Common myeloid progenitor, CD34-positive (primary cell): ENCODE results near the gene GNAZ.

Source experiments
- CTCF ChIA-PET: fragments of 350-600 bp; sonication (Branson Sonifier 250); formaldehyde crosslinking; loops from one replicate; lab custom pipeline; 2021; ENCODE audit warnings: antibody characterized with exemption; lab: Charles Lee
- POLR2A ChIA-PET: fragments of 350-600 bp; sonication (Branson Sonifier 250); formaldehyde crosslinking; loops from one replicate; lab custom pipeline; 2021; ENCODE audit warnings: antibody characterized with exemption; lab: Charles Lee
- DNase-seq, 3 donors: peaks; one replicate each; pipeline versions ENCODE4 v3.0.0 to v3.0.0-alpha.2; 2013
- H3K27ac ChIP-seq, 2 experiments: 1 replicate in 1 of 2; 2 replicates in 1 of 2; pipeline ENCODE4 v1.7.0; 2013; ENCODE audit warnings: inconsistent platforms in 2 of 2, low read length in 2 of 2, mild to moderate bottlenecking in 2 of 2, low read depth in 1 of 2, moderate library complexity in 1 of 2; ENCODE audit not compliant: severe bottlenecking in 2 of 2, insufficient read depth in 1 of 2, poor library complexity in 1 of 2
- H3K27me3 ChIP-seq, 5 experiments: replicated peaks in 2 of 5; 1 replicate in 3 of 5; 2 replicates in 2 of 5; pipeline versions ENCODE4 v1.6.1 to v1.7.0; 2013; ENCODE audit warnings: low read length in 4 of 5, mild to moderate bottlenecking in 2 of 5, moderate library complexity in 2 of 5, inconsistent platforms in 1 of 5; ENCODE audit not compliant: insufficient read depth in 5 of 5, control insufficient read depth in 4 of 5
- H3K36me3 ChIP-seq, 4 experiments: 1 replicate in 2 of 4; 2 replicates in 2 of 4; pipeline versions ENCODE4 v1.6.1 to v1.7.0; 2013; ENCODE audit warnings: low read length in 3 of 4, control low read depth in 1 of 4, mild to moderate bottlenecking in 1 of 4; ENCODE audit not compliant: control insufficient read depth in 4 of 4, insufficient read depth in 4 of 4
- H3K4me1 ChIP-seq, 4 experiments: 1 replicate in 3 of 4; 2 replicates in 1 of 4; pipeline versions ENCODE4 v1.6.1 to v1.7.1; 2013; ENCODE audit warnings: low read length in 3 of 4, mild to moderate bottlenecking in 3 of 4, control low read depth in 1 of 4, inconsistent platforms in 1 of 4, moderate library complexity in 1 of 4; ENCODE audit not compliant: control insufficient read depth in 4 of 4, insufficient read depth in 4 of 4; ENCODE audit errors: control extremely low read depth in 1 of 4
- H3K4me3 ChIP-seq, 7 experiments: 1 replicate in 4 of 7; 2 replicates in 3 of 7; pipeline versions ENCODE4 v1.5.1 to v1.7.0; 2013; ENCODE audit warnings: mild to moderate bottlenecking in 7 of 7, low read length in 6 of 7, moderate library complexity in 6 of 7, inconsistent platforms in 2 of 7, low read depth in 2 of 7, control low read depth in 1 of 7; ENCODE audit not compliant: insufficient read depth in 4 of 7, control insufficient read depth in 1 of 7; ENCODE audit errors: extremely low read depth in 1 of 7
- H3K9me3 ChIP-seq, 5 experiments: 1 replicate in 4 of 5; 2 replicates in 1 of 5; pipeline versions ENCODE4 v1.6.1 to v1.7.1; 2013; ENCODE audit warnings: low read length in 4 of 5, mild to moderate bottlenecking in 2 of 5, inconsistent platforms in 1 of 5, low read depth in 1 of 5, moderate library complexity in 1 of 5; ENCODE audit not compliant: control insufficient read depth in 4 of 5, insufficient read depth in 2 of 5; ENCODE audit errors: control extremely low read depth in 1 of 5
- WGBS: methylation state at CpG from one replicate; pipeline ENCODE4 v1.1.5; 2013; ENCODE audit not compliant: insufficient coverage; 5-methylcytosine and 5-hydroxymethylcytosine counted together

GNAZ gene

DNA sequence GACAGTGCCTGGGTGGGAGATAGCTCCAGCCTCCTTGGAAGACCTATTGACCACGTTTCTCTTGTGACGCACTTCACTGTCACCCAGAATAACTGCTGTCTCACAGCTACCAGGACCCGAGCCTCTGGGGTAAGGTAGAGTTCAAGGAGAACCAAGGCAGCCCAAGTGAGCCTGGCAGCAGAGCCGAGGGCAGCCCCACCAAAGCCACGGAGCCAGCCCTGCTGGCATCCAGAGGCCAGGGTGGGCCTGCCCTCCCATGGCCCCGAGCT lies 38.7 kb downstream of the GNAZ start:
- no peak for DNase-seq
- Histone ChIP-seq H3K36me3 (no peaks in the 10 kb centered on the region), H3K9me3 (no peaks in the 10 kb centered on the region), H3K4me1 (peaks cover 0 to 4% (median 1%) of the 10 kb centered on the region in 4 experiments), H3K27me3 (peaks cover 0 to 2% (median 0%) of the 10 kb centered on the region in 5 experiments), H3K27ac (no peak overlapping the region), H3K4me3 (no peak overlapping the region)
- ChIA-PET POLR2A (no interaction called here), CTCF (interaction anchor here (0.8 to 1.4 kb wide), 2 partner anchors 11 to 19 kb away, joined by 3 to 6 read pairs; no protein-coding TSS in a partner anchor)
- 98% methylated on average over 6 of the region's 6 CpGs for WGBS

DNA sequence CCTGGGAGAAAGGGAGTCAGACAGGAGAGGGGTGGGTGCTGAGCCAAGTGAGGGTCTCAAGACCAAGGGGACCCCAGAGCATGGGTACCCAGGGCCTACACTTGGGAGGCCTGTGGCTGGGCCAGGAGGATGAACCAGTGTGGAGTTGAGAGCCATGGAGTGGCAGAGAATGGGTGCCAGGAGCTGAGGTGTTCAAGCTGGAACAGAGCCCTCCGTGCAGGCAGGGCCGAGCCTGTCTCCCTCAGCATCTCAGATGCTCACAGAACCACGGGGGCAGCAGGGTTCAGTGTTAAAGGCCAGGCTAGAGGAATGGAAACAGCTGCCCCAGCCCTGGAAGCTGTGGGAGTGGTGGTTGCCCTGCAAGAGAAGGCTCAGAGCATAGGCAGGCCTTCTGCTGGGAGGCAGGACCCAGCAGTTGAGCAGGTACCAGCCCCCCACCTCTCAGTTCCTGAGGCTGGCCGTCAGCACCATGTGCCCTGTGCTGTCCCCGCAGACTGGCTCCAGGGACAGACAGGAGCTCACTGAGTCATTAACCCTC lies 39.2 kb downstream of the GNAZ start:
- H3K36me3 ChIP-seq: no peaks in the 10 kb centered on the region
- H3K4me3 ChIP-seq: no peak overlapping the region
- peaks cover 0 to 2% (median 0%) of the 10 kb centered on the region in 5 experiments for H3K27me3 ChIP-seq
- H3K9me3 ChIP-seq: no peaks in the 10 kb centered on the region
- WGBS: 89% methylated on average over 5 of the region's 5 CpGs
- DNase-seq: no peak
- ChIA-PET POLR2A (no interaction called here), CTCF (interaction anchor here (0.8 to 1.4 kb wide), 2 partner anchors 10 to 18 kb away, joined by 3 to 6 read pairs; no protein-coding TSS in a partner anchor)
- H3K4me1 ChIP-seq: peaks cover 0 to 4% (median 1%) of the 10 kb centered on the region in 4 experiments
- H3K27ac ChIP-seq: no peak overlapping the region

DNA sequence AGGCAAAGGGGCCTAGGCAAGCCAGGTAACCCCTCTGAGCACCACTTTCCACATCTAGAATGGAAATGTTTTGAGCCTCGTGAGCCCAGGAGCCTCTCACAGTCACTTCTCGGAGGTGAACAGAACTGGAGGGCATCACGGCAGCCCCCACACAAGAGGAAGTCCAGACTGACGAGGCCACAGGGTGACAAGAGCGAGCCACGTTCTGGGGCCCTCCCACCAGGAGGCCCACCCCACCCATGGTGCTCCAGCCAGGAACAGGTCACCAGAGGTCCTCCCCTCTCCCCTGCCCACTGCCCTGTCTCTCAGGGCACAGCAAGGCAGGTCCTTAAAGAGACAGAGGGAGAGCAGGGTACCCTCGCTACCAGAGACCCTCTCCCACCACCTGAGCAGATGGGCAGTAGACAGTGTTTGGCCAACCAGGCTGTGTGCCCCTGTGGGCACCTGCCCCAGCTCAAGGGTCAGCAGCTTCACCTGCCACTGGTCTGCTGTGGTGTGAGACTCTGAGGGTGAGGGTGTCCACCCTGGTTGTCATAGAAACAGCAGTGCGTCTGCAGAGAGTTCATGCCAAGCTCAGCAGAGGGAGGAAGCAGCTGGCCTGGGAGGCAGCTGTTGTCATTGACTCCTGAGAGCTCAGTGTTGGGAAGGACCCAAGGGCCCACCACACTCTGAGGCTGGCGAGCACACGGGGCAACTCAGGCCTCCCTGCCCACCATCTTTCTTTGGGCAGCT lies 40.0 kb downstream of the GNAZ start:
- Histone ChIP-seq H3K4me1 (peaks cover 0 to 4% (median 1%) of the 10 kb centered on the region in 4 experiments), H3K36me3 (no peaks in the 10 kb centered on the region), H3K27ac (no peak overlapping the region), H3K4me3 (no peak overlapping the region), H3K9me3 (no peaks in the 10 kb centered on the region), H3K27me3 (peaks cover 0 to 2% (median 0%) of the 10 kb centered on the region in 5 experiments)
- ChIA-PET POLR2A (no interaction called here), CTCF (no interaction called here)
- WGBS: 73% methylated on average over 9 of the region's 10 CpGs
- peak in 2 of 3 donors; percentile 37 to 53 for DNase-seq

DNA sequence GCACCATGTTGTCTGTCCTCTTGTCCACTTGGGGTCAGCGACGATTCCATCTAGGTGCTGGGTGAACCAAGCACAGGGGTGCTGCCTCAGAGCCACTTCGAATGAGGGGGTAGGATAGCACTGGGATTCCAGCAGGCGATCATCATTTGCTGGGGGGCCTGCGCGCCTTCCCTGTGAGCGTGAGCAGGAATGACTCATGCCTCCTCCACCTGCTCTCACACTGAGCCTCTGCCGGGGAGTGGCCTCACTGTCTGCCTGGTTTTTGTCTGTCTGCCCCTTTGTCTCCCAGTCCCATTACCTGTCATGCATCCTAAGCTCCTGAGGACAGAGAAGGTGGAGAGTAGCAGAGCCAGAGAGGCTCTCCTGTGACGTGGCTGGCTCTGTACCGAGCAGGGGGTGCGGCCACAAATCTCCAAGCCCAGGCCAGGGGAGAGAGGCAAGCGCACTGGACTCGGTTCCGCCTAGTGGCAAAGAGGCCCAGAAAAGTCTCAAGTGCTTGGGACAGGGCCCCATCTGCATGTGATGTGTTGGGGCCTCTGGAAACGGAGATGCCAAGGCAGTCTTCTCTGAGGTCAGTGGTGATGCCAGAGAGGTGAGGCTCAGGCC lies 40.7 kb downstream of the GNAZ start:
- no peak overlapping the region for H3K4me3 ChIP-seq
- WGBS: 97% methylated on average over 15 of the region's 15 CpGs
- H3K27ac ChIP-seq: no peak overlapping the region
- H3K4me1 ChIP-seq: peaks cover 0 to 4% (median 1%) of the 10 kb centered on the region in 4 experiments
- no peak for DNase-seq
- ChIA-PET CTCF (no interaction called here), POLR2A (no interaction called here)
- peaks cover 0 to 2% (median 0%) of the 10 kb centered on the region in 5 experiments for H3K27me3 ChIP-seq
- no peaks in the 10 kb centered on the region for H3K36me3 ChIP-seq
- H3K9me3 ChIP-seq: no peaks in the 10 kb centered on the region

DNA sequence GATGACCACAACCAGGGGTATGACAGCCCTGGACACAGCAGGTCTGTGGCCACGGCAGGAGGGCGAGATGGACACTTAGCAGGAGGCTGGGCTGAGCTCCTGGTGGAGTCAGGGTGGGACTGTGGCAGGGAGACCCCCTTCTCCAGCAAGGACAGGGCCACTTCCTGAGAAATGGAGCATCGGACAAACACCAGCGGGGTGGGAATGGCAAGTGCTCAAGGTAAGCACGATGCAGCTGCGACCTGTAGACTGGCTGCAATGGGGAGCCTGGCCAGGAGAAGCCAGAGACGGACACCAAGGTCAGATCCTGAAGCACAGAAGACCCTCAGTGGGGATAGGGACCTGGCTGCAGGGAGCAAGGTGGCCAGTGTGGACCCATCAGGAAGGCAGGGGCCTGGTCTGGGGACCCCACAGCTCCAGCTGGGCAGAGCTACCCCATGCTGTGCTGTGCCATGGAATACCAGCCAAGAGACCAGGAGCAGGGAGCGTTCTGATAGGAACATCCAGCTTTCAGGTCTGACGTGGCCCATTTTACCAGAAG lies 42.2 kb downstream of the GNAZ start:
- CTCF ChIA-PET: interaction anchor here (0.6 to 1.8 kb wide), 4 partner anchors 153 to 1040 kb away, joined by 3 to 5 read pairs (median 4); no protein-coding TSS in a partner anchor
- H3K4me1 ChIP-seq: peaks cover 0 to 4% (median 1%) of the 10 kb centered on the region in 4 experiments

DNA sequence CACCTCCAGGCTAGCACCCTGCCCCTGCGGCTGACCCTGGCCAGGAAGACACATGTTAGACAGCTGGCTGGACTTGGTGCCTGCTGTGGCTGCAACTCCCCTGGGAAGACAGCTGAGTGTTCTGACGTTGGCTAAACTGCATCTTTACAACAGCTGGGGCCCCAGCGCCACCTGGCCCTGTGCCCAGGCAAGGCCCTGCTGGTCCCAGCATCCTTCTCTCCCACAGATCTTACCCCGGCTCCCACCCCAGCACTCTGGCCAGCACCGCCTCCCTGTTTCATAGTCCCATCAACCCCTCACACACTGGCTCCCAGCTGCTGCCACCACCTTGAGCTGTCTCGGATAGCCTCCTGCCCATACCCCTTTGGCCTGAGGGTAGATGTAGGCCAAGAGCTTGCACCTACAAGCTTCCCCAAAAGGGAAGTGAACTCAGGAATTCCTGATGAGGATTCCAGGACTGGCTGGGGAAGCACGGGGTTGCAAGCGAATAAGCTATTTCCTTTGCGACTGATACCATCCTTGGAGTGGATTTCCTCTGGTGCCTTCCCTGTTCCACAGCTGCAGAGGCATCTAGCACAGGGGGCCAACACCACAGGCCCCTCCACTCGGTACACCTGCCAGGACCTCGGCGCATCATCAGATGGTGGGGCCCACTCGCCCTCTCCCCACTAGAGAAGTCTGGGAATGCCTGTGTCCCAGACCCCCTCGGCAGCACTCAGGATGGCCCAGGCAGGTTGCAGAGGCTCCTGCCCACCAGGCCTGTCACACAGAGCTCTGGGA lies 42.9 kb downstream of the GNAZ start:
- no peak for DNase-seq
- Histone ChIP-seq H3K27me3 (peaks cover 0 to 2% (median 0%) of the 10 kb centered on the region in 5 experiments), H3K36me3 (no peaks in the 10 kb centered on the region), H3K4me1 (peaks cover 0 to 4% (median 1%) of the 10 kb centered on the region in 4 experiments), H3K27ac (no peak overlapping the region), H3K4me3 (no peak overlapping the region), H3K9me3 (no peaks in the 10 kb centered on the region)
- POLR2A ChIA-PET: no interaction called here
- CTCF ChIA-PET: interaction anchor here (0.6 to 1.8 kb wide), 5 partner anchors 15 to 1041 kb away, joined by 3 to 5 read pairs (median 3); no protein-coding TSS in a partner anchor
- 85% methylated on average over 14 of the region's 14 CpGs for WGBS

More for the DNA sequence above, 42.2 kb downstream of the GNAZ start:
- POLR2A ChIA-PET: no interaction called here
- Histone ChIP-seq H3K4me3 (no peak overlapping the region), H3K27ac (no peak overlapping the region), H3K9me3 (no peaks in the 10 kb centered on the region), H3K36me3 (no peaks in the 10 kb centered on the region), H3K27me3 (peaks cover 0 to 2% (median 0%) of the 10 kb centered on the region in 5 experiments)
- WGBS: 93% methylated on average over 9 of the region's 9 CpGs
- DNase-seq: no peak
